HG02840 (cell line): Measurements from ENCODE around the gene GBGT1.
A peak's percentile ranks its signal among the peaks of the same experiment; 100 is the strongest.

ENCODE experiments used
- ATAC-seq: cut with Tn5 transposase; IDR thresholded peaks from one replicate; pipeline ENCODE4 v1.9.1; 2021; ENCODE audit warnings: mild to moderate bottlenecking, moderate library complexity, moderate number of reproducible peaks; ENCODE audit not compliant: unreplicated experiment, low FRiP score

GBGT1 gene

GRCh38 chr9:133129001-133129795, 34.5 kb downstream of the GBGT1 start:
- ATAC-seq: no peak

- no peak for ATAC-seq
Measured at GRCh38 chr9:133128152-133128551, 35.6 kb downstream of the GBGT1 start.

- no peak for ATAC-seq
Measured at GRCh38 chr9:133127340-133127981, 36.3 kb downstream of the GBGT1 start.

DNA sequence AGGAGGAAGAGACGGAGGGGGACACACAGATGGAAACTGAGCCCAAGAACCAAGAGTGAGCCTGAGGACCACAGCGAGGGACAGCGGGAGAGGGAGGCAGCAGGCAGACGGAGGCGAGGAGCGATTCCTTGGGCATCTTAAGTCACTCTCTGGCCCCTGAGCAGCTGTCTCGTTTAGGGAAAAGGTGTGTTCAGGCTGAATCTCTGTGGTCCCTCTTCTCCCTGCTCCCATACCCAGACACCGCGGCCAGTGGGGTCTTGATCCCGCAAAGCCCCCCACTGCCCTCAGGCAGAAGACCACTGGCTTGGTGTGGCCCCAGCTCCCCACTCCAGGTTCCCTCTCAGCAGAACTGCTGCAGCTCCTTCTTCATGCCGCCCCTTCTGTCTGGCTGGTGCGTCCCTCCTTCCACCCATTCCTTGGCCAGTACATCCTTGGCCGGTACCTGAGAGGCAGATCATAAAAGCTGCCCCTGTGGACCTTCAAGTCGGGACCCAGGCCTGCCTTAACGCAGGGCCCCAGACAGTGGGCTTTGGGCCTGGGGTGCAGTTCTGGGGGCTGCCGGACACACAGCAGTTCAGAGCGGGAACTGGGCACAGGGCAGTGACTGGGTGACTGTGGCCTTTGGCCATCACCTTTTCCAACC, 36.9 kb downstream of the GBGT1 start:
- no peak for ATAC-seq

DNA sequence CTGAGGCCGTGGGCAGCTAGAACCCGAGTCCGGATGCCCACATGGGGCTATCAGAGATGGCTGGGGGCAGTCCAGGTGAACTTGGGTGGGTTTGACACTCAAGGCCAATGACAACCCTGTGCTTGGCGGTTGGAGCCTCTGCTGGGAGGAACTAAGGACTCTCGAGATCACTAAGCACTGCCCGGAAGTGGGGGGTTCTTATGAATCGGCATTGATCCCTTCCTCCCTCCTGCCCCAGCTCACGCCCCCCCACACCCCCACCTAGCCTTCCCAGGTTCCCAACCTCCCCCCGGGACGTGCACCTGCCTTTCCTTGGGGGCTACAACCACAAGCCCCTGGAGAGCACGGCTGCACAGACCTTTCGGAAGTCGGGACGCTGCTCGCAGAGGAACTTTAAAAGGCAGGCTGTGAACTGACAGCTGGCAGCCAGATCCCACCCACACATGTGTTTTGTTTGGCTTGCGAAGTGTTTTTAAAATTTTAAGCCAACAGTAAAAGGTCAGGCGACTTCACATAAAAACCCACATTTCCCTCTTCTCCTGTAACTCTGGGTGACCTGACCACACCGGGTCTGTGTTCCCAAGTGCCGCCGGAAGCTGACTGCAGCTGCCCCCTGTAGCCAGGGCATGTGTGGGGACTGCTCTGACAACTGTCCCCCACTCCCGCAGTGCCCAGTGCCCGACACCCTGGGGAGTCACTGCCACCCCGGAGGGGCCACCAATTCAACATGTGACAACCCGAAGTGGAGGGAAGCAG, 37.6 kb downstream of the GBGT1 start:
- ATAC-seq: no peak

DNA sequence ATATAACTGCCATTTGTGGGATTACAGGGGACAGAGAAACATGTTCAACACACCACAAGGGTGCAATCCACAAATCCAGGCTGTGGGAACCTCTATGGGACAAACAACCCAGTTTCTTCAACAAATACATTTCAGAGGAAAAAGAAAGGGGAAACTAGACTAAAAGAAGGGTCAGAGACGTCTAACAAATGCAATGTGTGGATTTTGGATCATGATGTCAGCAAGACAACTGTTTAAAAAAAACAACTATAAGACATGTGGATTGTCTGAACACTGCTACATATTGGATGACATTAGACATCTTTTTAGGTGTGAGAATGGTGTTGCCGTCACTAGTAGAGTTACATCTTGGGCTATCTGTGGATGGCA, 38.8 kb downstream of the GBGT1 start:
- ATAC-seq: no peak

DNA sequence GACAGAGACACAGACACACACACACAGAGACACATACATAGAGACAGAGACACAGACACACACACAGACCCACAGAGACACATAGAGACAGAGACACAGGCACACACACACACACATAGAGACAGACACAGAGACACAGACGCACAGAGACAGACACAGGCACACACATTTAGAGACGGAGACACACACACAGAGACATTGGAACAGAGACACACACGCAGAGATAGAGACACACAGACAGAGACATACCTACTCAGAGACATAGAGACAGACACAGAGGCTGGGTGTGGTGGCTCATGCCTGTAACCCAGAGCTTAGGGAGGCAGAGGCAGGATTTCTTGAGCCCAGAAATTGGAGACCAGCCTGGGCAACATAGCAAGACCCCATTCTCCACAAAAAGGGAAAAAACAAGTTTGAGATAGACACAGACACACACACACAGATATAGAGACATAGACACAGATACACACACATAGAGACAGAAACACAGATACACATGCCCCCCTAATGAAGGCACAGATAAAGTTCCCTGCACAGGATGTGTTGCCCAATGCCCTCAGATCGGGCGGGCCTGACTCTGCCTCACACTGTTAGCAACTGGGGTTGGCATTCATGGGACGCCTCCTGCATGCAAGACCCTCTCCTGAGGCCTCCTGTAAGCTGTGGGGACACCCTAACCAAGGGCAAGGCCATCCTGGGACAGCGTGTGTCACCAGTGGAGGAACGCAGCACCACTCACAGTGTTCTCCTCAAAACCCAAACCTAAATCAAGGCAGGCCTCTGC, 39.4 kb downstream of the GBGT1 start:
- no peak for ATAC-seq

DNA sequence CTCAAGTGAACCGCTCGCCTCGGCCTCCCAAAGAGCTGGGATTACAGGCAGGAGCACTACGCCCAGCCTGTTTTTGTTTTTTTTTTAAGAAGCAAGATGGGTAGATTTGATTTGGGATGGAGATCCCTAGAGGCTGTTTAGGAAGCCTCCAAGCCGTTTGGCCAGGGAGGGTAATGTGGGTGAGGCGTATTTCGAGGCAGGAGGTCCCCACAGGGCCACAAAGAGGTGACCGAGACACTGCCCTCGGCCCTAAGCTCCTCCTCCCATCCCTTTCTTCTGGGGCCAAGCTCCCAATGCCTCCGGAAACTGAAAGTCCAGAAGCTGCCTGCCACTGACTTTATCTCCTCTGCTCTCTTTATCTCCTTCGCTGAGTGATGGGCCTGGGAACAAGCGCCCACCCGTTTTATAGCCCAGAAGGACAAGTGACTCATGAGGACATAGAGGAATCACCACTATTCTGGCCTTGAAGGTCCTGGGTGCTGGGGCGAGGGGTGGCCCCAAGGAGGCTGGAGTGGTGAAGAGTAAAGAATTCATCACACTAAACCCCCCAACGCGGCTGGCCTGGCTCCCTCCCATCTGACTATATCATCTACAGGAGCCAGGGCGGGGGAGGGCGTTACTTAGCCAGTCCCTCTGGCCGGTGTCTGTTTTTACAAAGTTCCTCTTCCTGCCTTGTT, 40.6 kb downstream of the GBGT1 start:
- no peak for ATAC-seq

DNA sequence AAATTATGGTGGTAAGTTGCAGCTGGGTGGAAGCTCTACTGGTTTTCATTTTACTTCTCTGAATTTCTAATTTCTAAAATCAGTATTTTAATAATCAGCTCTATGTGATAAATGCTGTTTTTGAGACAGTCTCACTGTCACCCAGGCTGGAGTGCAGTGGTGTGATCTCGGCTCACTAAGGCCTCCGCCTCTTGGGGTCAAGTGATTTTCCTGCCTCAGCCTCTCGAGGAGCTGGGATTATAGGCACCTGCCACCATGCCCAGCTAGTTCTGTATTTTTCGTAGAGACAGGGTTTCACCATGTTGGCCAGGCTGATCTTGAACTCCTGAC, 41.1 kb downstream of the GBGT1 start:
- ATAC-seq: no peak

GRCh38 chr9:133121915-133122550, 41.7 kb downstream of the GBGT1 start:
- ATAC-seq: no peak

GRCh38 chr9:133121198-133121914, 42.4 kb downstream of the GBGT1 start, which contains the start of gene RALGDS:
RALGDS (minus strand) TSS chr9:133121240; CDS start chr9:133121154, 86 bp downstream.
- ATAC-seq: peak; percentile 62

DNA sequence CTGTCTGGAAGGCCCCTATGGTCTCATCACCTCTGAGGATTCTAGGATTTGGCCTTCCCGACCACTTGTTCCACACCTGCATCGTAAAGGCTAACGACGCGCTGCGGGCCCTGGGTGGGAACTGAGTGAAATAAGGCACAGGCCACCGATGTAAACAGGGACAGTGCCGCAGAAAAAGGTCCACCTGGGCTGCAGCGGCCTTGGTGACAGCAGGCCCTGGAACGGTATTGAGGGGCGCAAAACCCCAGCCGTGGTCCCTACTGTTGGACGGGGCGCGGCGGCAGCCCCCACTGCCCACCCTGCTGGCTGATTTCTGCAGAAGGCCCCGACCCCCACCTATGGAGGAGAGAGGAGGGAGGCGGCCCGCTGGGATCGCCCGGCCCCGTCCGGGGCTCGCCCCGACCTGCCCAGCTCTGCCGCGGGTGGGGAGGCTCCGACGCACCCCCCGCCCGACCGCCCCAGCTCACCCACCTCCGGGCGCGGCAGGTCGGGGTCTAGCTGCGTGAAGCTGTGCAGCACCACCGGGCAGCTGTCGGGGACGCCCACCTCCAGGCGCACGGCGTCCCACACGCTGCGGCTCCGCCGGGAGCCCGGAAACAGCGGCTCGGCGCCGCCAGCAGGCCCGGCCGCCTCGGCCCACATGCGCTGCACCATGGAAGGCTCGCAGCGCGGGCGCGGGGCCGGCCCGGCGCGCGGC, 43.1 kb downstream of the GBGT1 start:
- no peak for ATAC-seq

- no peak for ATAC-seq
Measured at GRCh38 chr9:133119846-133120500, 43.7 kb downstream of the GBGT1 start.

GRCh38 chr9:133119103-133119845, 44.4 kb downstream of the GBGT1 start:
- no peak for ATAC-seq

- no peak for ATAC-seq
Measured at GRCh38 chr9:133118568-133118967, 45.1 kb downstream of the GBGT1 start.

GRCh38 chr9:133118179-133118520, 45.6 kb downstream of the GBGT1 start:
- no peak for ATAC-seq
